ENCODE data around the gene KIAA0232.

The KIAA0232 gene

GRCh38 chr4:6855692-6856297, 73.3 kb downstream of the KIAA0232 start:
- DNase-seq: no peak

DNA sequence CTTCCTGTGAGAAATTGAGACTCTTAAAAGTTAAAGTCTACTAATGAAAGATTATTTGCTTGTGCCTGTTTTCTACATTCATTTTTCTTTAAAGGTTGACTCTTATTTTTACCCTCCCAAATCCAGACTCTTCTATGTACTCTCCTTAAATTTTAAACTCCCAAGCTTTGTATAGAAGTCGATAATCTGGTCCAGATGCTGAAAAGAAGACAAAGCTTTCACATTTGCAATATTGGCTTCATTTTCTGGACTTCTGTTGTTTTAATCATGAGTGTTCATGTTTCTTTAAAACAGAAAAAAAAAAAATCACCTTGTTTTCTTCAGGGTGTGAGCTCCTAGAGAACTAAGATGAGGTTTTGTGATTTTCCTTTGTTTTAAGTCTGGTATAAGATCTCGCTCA, 73.9 kb downstream of the KIAA0232 start:
- no peak for DNase-seq

DNA sequence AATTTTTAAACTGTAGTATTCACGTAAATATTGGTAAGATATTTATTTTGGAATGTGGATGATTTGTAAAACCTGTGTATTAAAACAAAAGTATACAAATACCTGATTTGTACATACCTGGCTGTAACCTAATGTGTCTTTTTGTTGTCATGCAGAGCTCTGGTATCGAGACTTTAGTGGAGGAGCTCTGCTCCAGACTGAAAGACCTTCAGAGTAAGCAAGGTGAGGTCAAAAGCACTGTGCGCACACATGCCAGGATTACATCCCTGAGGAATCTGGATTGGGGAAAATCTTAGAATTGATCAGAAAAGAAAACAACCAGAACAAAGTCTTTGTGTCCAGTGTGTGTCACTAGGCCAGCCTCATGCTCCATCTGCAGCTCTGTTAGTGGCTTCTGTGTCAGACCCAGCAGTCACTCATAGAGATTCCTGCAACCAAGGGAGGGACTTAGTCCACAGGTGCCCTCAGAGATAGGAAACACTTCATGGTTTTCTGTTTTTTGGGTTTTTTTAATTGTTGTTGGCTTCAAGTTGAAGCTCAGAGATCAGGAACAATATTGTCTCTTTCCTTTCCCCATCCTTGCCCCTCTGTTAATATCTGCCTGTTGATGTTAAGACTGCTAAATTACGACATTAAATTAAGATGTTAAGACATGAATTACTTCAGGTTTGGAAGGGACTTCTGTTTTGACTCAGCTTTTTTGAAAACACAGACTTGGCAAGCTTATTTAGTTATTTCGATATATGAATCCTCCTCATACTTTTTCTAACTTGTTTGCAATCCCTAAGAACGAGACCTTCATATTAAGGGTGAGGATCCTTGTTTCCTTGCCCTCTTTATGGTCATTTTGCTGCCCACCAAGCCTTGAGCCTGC, 74.7 kb downstream of the KIAA0232 start:
- DNase-seq: no peak

DNA sequence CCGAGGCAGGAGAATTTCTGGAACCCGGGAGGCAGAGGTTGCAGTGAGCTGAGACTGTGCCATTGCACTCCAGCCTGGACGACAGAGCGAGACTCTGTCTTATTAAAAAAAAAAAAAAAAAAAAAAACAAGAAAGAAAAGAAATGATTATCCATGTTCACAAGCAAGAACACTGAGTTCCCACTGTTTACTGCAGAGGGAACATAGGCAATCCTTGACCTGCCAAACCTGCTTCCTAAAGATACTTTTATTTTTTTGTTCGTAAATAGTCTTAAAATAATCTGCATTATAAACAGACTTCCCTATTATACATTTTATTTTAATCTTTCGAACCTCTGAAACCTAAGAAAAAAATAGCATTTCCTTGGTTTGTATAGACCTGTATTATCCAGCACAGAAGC, 76.5 kb downstream of the KIAA0232 start:
- DNase-seq: no peak

DNA sequence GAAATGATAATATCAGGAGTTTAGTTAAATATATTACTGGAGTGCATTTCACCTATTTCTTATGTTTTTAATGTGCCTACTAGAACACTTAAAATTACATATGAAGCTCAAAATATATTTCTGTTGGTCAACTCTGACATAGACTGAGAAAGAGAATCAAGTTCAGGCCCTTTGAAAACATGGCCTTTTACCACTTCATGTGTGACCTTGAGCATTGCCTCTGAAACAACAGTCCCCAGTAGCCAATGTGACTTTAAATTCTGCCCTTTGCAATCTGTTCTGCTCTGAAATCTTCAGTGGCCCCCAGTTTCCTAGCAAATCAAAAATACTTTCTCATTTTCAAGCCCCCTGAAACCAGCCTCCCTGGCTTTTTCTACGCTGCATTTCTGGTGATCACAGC, 77.0 kb downstream of the KIAA0232 start:
- no peak for DNase-seq

- DNase-seq: no peak
These were observed 85.9 kb downstream of the KIAA0232 start for GRCh38 chr4:6868386-6868785.

DNA sequence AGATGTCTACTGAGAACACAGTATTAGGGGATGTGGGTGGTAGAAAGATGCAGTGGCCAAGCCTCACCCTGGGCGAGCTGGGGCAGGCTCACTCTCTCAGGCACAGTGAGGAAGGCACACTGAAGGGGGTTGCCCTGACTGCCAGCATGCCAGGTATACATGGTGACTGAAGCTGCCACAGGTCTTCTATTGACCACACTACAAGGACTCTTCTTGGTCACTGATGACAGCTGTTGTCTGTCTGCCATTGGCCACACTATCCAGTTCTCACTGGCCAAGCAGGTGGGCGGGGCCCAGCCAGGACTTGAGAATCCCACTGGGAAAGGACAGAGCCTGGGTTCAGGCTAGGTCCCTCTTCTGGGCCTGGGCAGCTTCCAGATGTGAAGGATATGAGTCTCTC, 87.4 kb downstream of the KIAA0232 start:
- DNase-seq: no peak

DNA sequence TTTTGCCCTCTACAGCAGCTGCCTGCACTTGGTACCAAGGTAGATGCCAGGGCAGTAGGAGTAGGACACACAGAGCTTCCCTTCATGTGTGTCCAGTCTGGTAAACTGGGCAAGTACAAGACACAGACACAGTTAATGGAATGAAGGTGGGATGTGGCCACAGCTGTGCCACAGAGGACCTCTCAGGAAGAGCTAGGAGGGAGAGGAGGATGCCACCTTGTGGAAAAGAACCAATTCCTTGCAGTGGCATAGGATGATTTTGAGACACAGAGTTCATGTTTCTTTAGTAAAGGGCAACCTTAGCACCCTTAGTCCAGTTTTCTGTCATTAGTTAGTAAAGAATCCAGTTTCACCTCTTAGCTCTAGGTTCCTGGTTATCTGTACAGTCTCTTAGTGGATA, 90.8 kb downstream of the KIAA0232 start:
- no peak for DNase-seq

DNA sequence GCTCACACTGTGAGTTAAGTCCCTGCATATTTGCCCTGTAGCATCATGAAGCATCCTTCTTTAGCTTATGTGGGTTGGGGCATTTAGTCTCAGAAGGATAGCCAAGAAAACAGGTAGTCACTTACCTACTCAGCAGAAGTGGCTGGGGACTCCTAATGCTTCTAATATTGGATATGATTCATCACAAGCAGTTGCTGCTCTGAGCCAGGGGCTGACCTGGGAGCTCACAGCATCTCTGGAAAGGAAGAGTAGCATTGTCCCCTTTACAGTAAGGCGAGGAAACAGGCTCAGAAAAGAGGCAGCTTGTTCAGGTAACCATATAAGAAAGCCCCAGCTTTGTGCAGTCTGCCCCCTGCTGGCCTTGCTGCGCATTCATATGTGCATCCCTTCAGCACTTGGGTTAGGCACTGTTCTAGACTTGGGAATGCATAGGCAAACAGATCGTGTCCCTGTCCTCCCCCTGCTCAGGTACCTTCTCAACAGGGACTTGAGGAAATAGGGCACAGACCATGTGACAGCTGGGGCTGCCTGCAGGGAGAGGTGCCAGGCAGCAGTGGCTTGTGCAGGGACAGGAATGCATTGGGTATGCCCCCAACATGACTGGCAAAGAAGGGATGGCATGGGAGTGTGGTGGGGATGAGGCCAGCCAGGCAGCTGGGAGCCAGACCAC, 91.4 kb downstream of the KIAA0232 start:
- no peak for DNase-seq

DNA sequence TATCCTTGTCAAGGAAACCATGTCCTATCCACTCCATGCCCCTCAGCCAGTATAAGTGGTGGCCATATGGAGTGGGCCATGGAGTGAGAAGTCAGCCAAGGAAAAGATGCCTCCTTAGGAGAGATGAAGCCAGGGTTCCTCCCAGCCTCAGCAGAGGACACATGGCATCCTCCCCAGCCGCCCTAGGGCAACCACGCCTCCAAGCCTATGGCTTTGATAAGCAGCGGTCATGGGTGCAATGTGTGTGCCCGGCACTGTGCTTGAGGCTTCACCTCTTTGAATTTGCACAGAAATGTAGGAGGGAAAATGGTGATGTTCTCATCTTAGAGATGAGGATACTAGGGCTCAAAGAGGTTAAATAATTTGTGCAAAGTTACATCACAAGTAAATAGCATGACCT, 92.5 kb downstream of the KIAA0232 start:
- DNase-seq: no peak

DNA sequence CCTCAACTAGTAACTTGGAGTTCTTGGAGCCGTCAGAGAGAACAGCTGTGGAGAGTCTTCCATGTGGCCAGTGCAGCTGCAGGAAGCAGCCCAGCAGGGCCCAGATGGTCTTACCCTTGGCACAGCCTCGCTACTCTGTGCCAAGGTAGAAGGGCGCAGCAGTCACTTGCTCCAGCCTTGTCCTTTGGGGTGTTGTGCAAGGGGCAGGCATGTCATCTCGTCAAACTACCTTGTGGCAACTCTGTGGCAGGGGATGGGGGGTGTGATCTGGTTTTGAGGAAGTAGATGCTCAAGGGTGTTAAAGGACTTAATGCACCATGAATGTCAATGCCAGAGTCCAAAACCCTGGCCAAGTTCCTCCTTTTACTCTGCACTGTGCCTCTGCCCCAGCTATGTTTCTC, 92.9 kb downstream of the KIAA0232 start:
- DNase-seq: no peak

GRCh38 chr4:6876440-6876839, 93.9 kb downstream of the KIAA0232 start:
- DNase-seq: no peak

GRCh38 chr4:6877067-6877466, 94.5 kb downstream of the KIAA0232 start:
- DNase-seq: no peak

DNA sequence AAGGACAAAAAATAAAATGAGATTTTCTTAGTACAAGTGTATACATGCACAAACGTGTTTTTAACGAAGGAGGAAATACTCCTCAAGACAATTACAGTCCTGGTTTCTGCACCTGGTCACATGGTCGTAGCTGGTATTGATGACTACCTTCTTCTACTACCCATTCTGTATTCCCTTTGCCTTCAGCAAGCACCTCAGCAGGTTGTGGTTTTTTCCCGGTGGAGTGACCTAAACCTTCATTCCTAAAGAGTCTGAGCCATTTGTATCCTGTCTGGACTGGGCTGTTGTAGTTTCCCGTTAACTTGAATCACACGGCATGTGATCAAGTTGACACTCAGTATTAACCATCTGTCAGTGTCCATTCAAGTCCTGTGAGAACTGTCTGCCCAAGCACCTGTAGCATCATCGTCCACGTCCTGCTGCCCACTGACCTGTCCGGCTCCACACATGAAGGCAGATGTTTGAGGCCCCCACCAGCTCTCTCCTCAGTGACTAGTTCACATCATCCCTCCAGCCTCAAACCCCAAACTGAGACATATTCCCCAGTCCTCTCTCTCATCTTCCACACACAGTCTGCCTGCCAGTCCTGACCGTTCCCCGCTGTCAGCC, 96.0 kb downstream of the KIAA0232 start:
- DNase-seq: no peak

DNA sequence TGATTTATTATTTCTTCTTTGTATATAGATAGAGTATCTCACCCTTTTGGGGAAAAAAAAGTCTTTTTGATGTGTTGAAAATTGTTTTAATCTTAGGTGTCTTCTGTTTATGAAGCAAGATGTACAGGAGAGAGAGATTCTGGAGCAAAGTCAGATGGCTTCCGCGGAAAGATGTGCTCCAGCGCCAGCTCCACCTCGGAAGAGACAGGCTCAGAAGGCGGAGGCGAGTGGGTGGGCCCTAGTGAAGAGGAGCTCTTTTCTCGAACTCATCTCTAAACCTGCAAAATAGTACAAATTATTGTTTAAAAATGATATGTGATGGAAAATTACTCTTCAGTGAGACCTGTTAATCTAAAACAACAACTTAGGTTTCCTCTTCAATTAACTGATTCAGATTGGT, 98.2 kb downstream of the KIAA0232 start:
- DNase-seq: no peak

DNA sequence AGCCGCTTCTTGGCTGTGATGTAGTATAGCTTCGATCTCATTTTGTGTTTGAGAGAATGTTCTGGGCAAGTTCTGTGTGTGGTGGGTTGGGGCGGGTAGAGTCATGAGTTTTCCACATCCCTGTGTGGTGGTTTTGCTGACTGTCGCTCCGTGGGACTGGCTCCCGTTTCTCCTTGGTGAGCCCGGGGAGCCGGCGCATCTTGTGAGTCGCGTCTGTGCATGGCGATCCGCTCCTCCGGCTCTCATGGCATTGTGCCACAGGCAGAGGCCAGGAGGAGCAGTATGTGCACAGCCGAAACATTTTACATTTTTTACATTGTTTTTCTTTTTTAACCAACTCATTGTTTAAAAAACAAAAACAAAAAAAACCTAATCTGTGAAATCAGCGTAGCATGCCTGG, 99.4 kb downstream of the KIAA0232 start:
- no peak for DNase-seq

- DNase-seq: no peak
These were observed 101.9 kb downstream of the KIAA0232 start for GRCh38 chr4:6884341-6884870.

DNA sequence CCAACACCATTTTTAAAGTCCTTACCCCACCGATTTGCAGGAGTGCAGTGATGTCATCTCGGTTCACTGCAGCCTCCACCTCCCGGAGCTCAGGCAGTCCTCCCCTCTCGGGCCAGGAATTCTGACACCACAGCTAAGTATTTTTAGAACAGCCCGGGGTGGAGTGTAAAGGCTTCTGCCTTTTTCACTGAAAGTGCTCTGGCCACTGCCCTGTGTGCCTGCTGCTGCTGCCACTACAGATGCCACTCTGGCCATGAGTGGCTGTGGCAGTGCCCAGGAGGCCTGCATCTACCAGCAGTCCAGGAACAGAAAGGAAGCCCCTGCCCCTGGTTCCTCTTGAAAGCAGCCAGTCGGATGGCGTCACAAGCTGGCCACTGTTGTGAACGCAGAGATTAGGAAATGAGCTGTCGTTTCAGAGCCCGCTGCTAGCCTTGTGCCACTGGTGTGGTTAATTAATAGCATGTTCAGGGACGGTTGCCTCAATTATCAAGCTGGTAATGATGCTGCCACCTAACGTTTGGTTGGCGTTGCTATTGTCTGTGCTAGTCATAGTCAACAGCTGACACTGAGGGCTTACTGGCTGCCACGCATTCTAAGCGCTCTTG, 103.5 kb downstream of the KIAA0232 start:
- no peak for DNase-seq

GRCh38 chr4:6886886-6887285, 104.4 kb downstream of the KIAA0232 start:
- DNase-seq: no peak

GRCh38 chr4:6887591-6888371, 105.3 kb downstream of the KIAA0232 start:
- no peak for DNase-seq

GRCh38 chr4:6888506-6889071, 106.1 kb downstream of the KIAA0232 start:
- DNase-seq: no peak
